ENCODE results near the gene GEMIN7. TPM values are rescaled to one million over a fixed set of nuclear protein-coding genes. Genes with fewer than 3 reads are reported as not detected.

GEMIN7 gene
- total and polyA plus RNA-seq, 2 of the 4 experiments (the other 2 are of a cell fraction), result 27.2 to 53.0 TPM

GRCh38 chr19:45100846-45101252 lies 21.8 kb downstream of the GEMIN7 start:
- Histone ChIP-seq H3K4ac (ENCODE audit: low read depth, low read length) (peak overlapping the region; percentile 66), H3K14ac (replicated peaks; ENCODE audit: low read depth, low read length) (peak overlapping the region; percentile 60), H4K8ac (ENCODE audit: low read depth in 2 of 2, low read length in 2 of 2) (peak overlapping the region in 1 of 2 experiments; percentile 50; a peak in 2 of 4 replicates), H3K56ac (ENCODE audit: extremely low read depth, insufficient read depth, low read length) (no peak overlapping the region), H3K9me3 (ENCODE audit: control insufficient read depth, insufficient read depth, low read length) (no peaks in the 10 kb centered on the region), H3K79me1 (ENCODE audit: low read depth in 1 of 2, low read length in 2 of 2) (peaks cover 31 to 97% of the 10 kb centered on the region in 2 experiments), H3K18ac (ENCODE audit: low read depth, low read length) (0 out of 2 replicates have a peak overlapping the region, but pooled peaks have one; percentile 7), H4K5ac (ENCODE audit: low read depth, low read length) (no peak overlapping the region), H3K9ac (ENCODE audit: low read depth, low read length) (no peak overlapping the region), H2AFZ (replicated peaks; ENCODE audit: low read length, poor library complexity) (no peak overlapping the region), H2AK9ac (replicated peaks; ENCODE audit: low read depth, low read length, poor library complexity) (peak overlapping the region; percentile 85), H2AK5ac (ENCODE audit: low read depth, low read length) (peak overlapping the region; percentile 91), H3K4me3 (ENCODE audit: insufficient read depth, low read depth, low read length) (no peak overlapping the region), H4K20me1 (ENCODE audit: insufficient read depth, low read length) (peaks cover 95% of the 10 kb centered on the region), H3K23ac (ENCODE audit: low read depth, low read length) (0 out of 2 replicates have a peak overlapping the region, but pooled peaks have one; percentile 45), H2BK5ac (ENCODE audit: low read depth, low read length, poor library complexity, severe bottlenecking) (peak overlapping the region; percentile 37), H2BK15ac (ENCODE audit: low read depth, low read length) (peak overlapping the region; percentile 22; the same call in 1 of the 3 replicates), H3K4me1 (ENCODE audit: control insufficient read depth, insufficient read depth, low read length) (peaks cover 39% of the 10 kb centered on the region), H3K9me1 (ENCODE audit: insufficient read depth, low read length) (peaks cover 58% of the 10 kb centered on the region), H3K27me3 (ENCODE audit: control insufficient read depth, insufficient read depth, low read length) (no peaks in the 10 kb centered on the region), H4K91ac (ENCODE audit: insufficient read depth, low read depth, low read length) (peak overlapping the region; percentile 76), H3K27ac (ENCODE audit: insufficient read depth, low read length) (peak overlapping the region; percentile 20), H3K36me3 (ENCODE audit: control insufficient read depth, insufficient read depth, low read length) (0 out of 2 replicates have a peak, but pooled peaks cover 1% of the 10 kb centered on the region), H2BK120ac (ENCODE audit: low read depth, low read length) (peak overlapping the region; percentile 0; the same call in 1 of the 2 replicates), H2BK20ac (ENCODE audit: low read depth, low read length) (no peak overlapping the region), H3K4me2 (ENCODE audit: low read depth, low read length) (0 out of 2 replicates have a peak overlapping the region, but pooled peaks have one; percentile 14)
- ATAC-seq (ENCODE audit: low read depth) (no peak), DNase-seq (peak; percentile 69)
- in situ Hi-C loops (cut with MboI; ENCODE audit: low sequenced_read_pairs) (no loop called here), intact Hi-C loops (cut with micrococcal nuclease) (no loop called here), dilution Hi-C loops (cut with HindIII; ENCODE audit: low sequenced_read_pairs, unreplicated experiment) (no loop called here)
- WGBS, 2 experiments (ENCODE audit: extremely low coverage in 2 of 2, insufficient read length in 1 of 2), result 65% methylated on average over 5 of the region's 8 CpGs; no CpG with 5 or more reads in 1 of the 2 experiments
- TF ChIP-seq RFX5 (IDR thresholded peaks at IDR 0.05; ENCODE audit: low read depth, low read length) (no peak), MAFK (IDR thresholded peaks at IDR 0.05; ENCODE audit: low read depth, low read length) (no peak), MXI1 (IDR thresholded peaks at IDR 0.05; ENCODE audit: borderline replicate concordance, low read depth, low read length) (peak; percentile 88), FOS (IDR thresholded peaks at IDR 0.05; ENCODE audit: low read depth, low read length) (no peak), SMC3 (IDR thresholded peaks at IDR 0.05; ENCODE audit: low read depth, low read length) (no peak), POLR2A (IDR thresholded peaks at IDR 0.05; ENCODE audit: low read depth, low read length) (no peak), ELK1 (IDR thresholded peaks at IDR 0.05; ENCODE audit: borderline replicate concordance, low read depth, low read length) (no peak), CTCF (conservative IDR thresholded peaks at IDR 0.05; ENCODE audit: low read depth, low read length) (no peak), RAD21 (IDR thresholded peaks at IDR 0.05; ENCODE audit: low read length) (no peak), CEBPB (IDR thresholded peaks at IDR 0.05; ENCODE audit: low read depth, low read length) (no peak), MAZ (IDR thresholded peaks at IDR 0.05; ENCODE audit: borderline replicate concordance, low read depth, low read length) (no peak), USF2 (IDR thresholded peaks at IDR 0.05; ENCODE audit: low read depth, low read length) (peak; percentile 34; the same call in 1 of the 2 replicates), BHLHE40 (IDR thresholded peaks at IDR 0.05; ENCODE audit: low read depth, low read length) (0 out of 2 replicates have a peak, but pooled peaks have one; percentile 29)
- ChIA-PET POLR2A (ENCODE audit: unreplicated experiment) (no interaction called here), CTCF (no interaction called here)
- no TSS peak for BruUV-seq (replicated peaks)
